BLaER1 treated with 17β-estradiol and CSF1 and Interleukin-3, amounts not matched to agents 10 nM and 100 nM (cell line): ENCODE data around the gene CFAP54.
"Not testable (repeated sequence)": the region's sequence is repeated elsewhere in the genome, so short reads cannot be mapped to it uniquely, and the experiment has no call there.

Source experiments
- H3K27ac ChIP-seq, 11 experiments: shearing (Covaris generic); formaldehyde crosslinking; 2 replicates each; pipeline ENCODE4 v1.8.1; 2022
- H3K27me3 ChIP-seq, 11 experiments: shearing (Covaris generic); formaldehyde crosslinking; 2 replicates each; pipeline ENCODE4 v1.8.1; 2022
- H3K36me3 ChIP-seq, 11 experiments: shearing (Covaris generic); formaldehyde crosslinking; 2 replicates each; pipeline ENCODE4 v1.8.1; 2022
- H3K4me1 ChIP-seq, 10 experiments: shearing (Covaris generic); formaldehyde crosslinking; 2 replicates each; pipeline ENCODE4 v1.8.1; 2022
- H3K4me2 ChIP-seq, 11 experiments: shearing (Covaris generic); formaldehyde crosslinking; 2 replicates each; pipeline ENCODE4 v1.8.1; 2022
- H3K4me3 ChIP-seq, 10 experiments: shearing (Covaris generic); formaldehyde crosslinking; 2 replicates each; pipeline ENCODE4 v1.8.1; 2022
- H3K9ac ChIP-seq, 11 experiments: shearing (Covaris generic); formaldehyde crosslinking; 2 replicates each; pipeline ENCODE4 v1.8.1; 2022
- H3K9me3 ChIP-seq, 11 experiments: shearing (Covaris generic); formaldehyde crosslinking; replicated peaks in 1 of 11; 2 replicates each; pipeline ENCODE4 v1.8.1; 2022
- H4K20me1 ChIP-seq, 11 experiments: shearing (Covaris generic); formaldehyde crosslinking; 2 replicates each; pipeline ENCODE4 v1.8.1; 2022
- Cebpa-rat ChIP-seq, 11 experiments: shearing (Covaris generic); IDR thresholded peaks; 2 replicates each; pipeline ENCODE4 v1.8.1; 2022

The CFAP54 gene

DNA sequence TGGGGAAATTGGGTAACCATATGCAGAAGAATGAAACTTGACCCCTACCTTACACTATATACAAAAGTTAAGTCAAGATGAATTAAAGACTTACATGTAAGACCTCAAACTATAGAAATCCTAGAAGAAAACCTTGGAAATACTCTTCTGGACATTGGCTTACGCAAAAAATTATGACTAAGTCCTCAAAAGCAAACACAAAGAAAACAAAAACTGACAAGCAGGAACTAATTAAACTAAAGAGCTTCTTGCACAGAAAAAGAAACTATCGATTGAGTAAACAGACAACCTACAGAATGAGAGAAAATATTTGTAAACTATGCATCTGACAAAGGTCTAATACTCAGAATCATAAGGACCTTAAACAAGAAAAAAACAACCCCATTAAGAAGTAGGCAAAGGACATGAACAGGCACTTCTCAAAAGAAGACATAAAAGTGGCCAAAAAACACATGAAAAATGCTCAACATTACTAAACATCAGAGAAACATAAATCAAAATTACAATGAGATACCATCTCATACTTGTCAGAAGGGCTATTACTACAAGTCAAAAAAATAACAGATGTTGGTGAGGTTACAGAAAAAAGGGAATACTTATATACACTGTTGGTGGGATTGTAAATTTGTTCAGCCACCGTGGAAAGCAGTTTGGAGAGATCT lies 37.0 kb upstream of the CFAP54 start:
- Histone ChIP-seq H3K4me3 (no peak overlapping the region), H3K9ac (no peak overlapping the region), H3K36me3 (no peaks in the 10 kb centered on the region), H3K4me2 (no peak overlapping the region), H3K27me3 (no peaks in the 10 kb centered on the region), H3K4me1 (peaks cover 0 to 19% (median 10%) of the 10 kb centered on the region in 10 experiments; a peak in 12 of 20 replicates), H3K27ac (no peak overlapping the region), H4K20me1 (no peaks in the 10 kb centered on the region), H3K9me3 (no peaks in the 10 kb centered on the region)
- TF ChIP-seq Cebpa-rat (IDR thresholded peaks at IDR 0.05), result no peak

DNA sequence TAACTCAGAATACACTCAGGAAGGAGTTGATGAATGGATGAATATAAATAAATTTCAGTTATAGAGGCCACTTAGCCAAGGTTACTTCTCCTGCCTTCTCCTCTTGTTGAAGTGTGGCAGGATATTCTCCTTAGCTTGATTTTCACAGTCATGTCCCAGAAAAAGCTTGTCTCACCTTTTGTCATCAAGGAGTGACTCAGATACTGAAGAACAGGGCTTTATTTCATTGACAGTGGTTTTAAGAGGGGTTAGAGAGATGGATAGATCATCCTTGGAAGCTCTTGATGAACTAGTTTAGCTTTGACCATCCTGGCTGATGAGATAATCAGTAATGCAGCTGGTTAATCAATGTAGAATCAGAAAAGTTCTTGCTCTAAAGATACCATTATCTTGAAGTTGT lies 35.0 kb upstream of the CFAP54 start:
- peaks cover 0 to 19% (median 10%) of the 10 kb centered on the region in 10 experiments; a peak in 12 of 20 replicates for H3K4me1 ChIP-seq
- no peaks in the 10 kb centered on the region for H3K9me3 ChIP-seq
- no peaks in the 10 kb centered on the region for H3K27me3 ChIP-seq
- H4K20me1 ChIP-seq, result no peaks in the 10 kb centered on the region
- H3K4me2 ChIP-seq, result no peak overlapping the region
- H3K4me3 ChIP-seq, result no peak overlapping the region
- no peaks in the 10 kb centered on the region for H3K36me3 ChIP-seq
- no peak for TF ChIP-seq Cebpa-rat (IDR thresholded peaks at IDR 0.05)
- H3K9ac ChIP-seq, result no peak overlapping the region
- H3K27ac ChIP-seq, result no peak overlapping the region

DNA sequence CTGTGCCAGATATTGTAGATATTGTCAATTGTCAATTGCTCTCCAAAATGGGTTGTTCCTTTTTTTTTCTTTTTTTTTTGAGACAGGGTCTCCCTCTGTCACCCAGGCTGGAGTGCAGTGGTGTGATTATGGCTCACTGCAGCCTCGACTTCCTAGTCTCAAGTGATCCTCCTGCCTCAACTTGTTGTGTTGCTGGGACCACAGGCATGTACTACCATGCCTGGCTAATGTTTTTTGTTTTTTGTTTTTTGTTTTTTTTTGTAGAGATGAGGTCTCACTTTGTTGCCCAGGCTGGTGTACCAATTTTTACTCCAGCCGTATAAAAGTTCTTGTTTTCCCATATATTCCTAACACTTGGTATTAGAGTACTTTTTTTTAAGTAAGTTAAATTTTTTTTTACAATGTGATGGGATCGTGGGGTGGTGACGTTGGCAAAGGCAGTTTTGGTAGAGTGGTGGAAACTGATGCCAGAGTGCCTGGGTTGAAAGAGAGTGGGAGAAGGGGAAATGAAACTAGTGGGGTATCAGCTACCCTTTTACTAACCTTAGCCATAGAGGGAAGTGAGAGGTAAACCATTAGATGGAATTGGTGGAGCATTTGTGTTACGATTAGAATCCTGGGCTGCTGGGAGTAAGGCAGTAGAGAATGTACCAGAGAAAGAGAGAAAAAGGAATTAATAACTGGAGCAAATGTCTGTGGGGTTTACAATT lies 33.0 kb upstream of the CFAP54 start:
- Histone ChIP-seq H3K4me1 (peaks cover 0 to 19% (median 10%) of the 10 kb centered on the region in 10 experiments; a peak in 12 of 20 replicates), H3K27me3 (no peaks in the 10 kb centered on the region), H4K20me1 (no peaks in the 10 kb centered on the region), H3K9ac (no peak overlapping the region), H3K4me2 (peak overlapping the region in 7 of 11 experiments; percentile 11 to 52 (median 45); a peak in 11 of 22 replicates), H3K9me3 (no peaks in the 10 kb centered on the region), H3K27ac (peak overlapping the region in 1 of 11 experiments; percentile 20; a peak in 1 of 22 replicates), H3K36me3 (no peaks in the 10 kb centered on the region), H3K4me3 (no peak overlapping the region)
- TF ChIP-seq Cebpa-rat (IDR thresholded peaks at IDR 0.05), result no peak

DNA sequence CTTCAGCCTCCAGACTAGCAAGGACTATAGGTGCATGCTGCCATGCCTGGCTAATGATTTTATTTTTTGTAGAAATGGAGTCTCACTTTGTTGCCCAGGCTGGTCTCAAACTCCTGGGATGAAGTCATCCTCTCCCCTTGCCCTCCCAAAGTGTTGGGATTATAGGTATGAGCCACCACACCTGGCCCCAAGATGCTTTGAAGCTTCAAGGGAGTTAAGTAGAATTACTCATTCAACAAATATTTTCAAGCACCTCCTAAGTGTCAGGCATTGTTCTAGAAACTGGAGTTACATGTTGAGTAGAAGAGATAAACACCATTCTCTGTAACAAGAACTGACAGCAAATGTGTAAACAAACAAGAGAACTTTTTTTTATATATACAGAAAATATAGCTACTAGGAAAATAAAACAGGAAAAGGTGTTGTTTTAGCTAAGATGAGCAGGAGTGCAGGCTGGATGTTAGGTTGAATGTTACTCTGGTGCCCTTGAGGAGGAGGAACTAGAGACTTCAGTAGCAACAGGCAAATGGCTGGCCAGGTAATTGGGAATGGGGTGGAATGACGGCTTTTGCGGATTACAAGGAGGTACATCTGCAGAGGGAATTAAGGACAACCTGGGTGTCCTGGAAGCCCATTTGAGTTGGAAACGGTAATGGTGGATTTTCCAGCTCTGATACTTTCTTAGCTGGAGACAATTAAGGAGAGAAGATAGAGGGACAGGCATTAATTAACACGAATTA lies 32.0 kb upstream of the CFAP54 start:
- Histone ChIP-seq H3K27me3 (no peaks in the 10 kb centered on the region), H3K4me1 (peaks cover 0 to 19% (median 10%) of the 10 kb centered on the region in 10 experiments; a peak in 12 of 20 replicates), H4K20me1 (no peaks in the 10 kb centered on the region), H3K9me3 (no peaks in the 10 kb centered on the region), H3K9ac (no peak overlapping the region), H3K4me2 (peak overlapping the region in 6 of 11 experiments; percentile 11 to 50 (median 40); a peak in 9 of 22 replicates), H3K36me3 (no peaks in the 10 kb centered on the region), H3K4me3 (no peak overlapping the region), H3K27ac (no peak overlapping the region)
- TF ChIP-seq Cebpa-rat (IDR thresholded peaks at IDR 0.05), result no peak

DNA sequence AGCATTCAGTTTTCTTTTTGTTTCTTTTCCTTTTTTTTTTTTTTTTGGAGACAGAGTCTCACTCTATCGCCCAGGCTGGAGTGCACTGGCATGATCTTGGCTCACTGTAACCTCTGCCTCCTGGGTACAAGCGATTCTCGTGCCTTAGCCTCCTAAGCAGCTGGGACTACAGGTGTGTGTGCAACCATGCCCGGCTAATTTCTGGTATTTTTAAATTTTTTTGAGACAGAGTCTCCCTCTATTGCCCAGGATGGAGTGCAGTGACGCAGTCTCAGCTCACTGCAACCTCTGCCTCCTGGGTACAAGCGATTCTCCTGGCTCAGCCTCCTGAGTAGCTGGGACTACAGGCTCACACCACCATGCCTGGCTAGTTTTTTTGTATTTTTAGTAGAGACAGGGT lies 30.1 kb upstream of the CFAP54 start:
- not testable (repeated sequence) for H3K4me3 ChIP-seq, H4K20me1 ChIP-seq, H3K9me3 ChIP-seq

DNA sequence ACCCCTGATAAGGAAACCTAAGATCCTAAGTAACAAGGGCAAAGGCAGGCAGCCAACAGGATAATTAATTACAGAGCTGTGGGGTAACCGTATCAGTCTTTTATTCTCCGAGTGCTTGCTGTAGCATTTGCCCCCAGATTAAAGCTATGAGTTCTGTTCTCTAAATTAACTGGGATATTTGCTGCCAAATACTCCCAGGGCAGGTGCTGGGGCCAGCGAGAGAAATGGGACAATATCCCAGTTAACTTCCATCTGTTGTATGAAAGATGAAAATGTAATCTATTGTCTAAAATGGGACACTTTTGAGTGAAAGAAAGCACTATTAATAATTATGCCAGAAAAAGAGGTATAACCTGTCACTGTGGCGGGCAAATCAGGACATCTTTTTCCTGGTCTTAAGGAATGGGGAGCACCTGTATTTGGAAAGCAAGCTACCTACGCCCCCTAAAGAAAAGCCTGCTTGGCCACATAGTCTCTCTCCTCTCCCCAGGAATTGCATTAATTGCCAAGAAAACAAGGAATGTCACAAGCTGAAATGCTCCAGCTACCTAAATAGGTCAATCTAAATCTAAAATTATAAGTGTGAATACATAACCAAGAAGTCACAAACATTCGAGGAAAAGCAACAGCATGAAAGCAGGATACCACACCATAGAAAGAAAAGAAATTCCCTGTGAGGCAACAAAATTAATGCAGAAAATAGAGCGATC lies 26.7 kb upstream of the CFAP54 start:
- no peaks in the 10 kb centered on the region for H4K20me1 ChIP-seq
- no peak overlapping the region for H3K27ac ChIP-seq
- no peaks in the 10 kb centered on the region for H3K36me3 ChIP-seq
- no peak overlapping the region for H3K4me3 ChIP-seq
- H3K4me2 ChIP-seq, result no peak overlapping the region
- TF ChIP-seq Cebpa-rat (IDR thresholded peaks at IDR 0.05), result no peak
- H3K4me1 ChIP-seq, result no peaks in the 10 kb centered on the region
- H3K27me3 ChIP-seq, result no peaks in the 10 kb centered on the region
- no peak overlapping the region for H3K9ac ChIP-seq
- H3K9me3 ChIP-seq, result no peaks in the 10 kb centered on the region

More for the DNA sequence above, 30.1 kb upstream of the CFAP54 start:
- not testable (repeated sequence) for H3K9ac ChIP-seq, H3K4me2 ChIP-seq, H3K36me3 ChIP-seq, H3K27me3 ChIP-seq, H3K27ac ChIP-seq
- peaks cover 0 to 19% (median 10%) of the 10 kb centered on the region in 10 experiments; a peak in 12 of 20 replicates for H3K4me1 ChIP-seq

DNA sequence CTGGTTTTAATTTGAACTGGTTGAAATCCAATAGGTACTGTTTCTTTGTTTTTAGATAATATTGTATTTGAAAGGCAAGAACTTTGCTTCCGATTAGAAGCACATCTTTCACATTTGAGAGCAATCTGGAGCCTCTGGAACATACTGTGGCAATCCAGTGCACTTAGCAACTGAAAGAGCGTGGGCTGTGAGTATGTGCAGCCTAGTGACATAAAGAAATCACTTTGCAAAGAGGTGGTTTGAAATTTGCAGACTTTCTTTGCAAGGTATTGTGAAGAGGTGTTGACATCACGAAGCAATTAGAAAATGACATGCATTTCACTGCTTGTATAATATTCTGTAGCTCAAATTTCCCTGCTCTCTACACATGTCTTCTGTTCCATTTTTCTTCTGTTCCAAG lies 23.5 kb upstream of the CFAP54 start:
- Histone ChIP-seq H3K27me3 (no peaks in the 10 kb centered on the region), H3K4me3 (no peak overlapping the region), H3K9me3 (peaks cover 5 to 18% (median 13%) of the 10 kb centered on the region in 11 experiments; a peak in 16 of 22 replicates), H4K20me1 (no peaks in the 10 kb centered on the region), H3K4me1 (no peaks in the 10 kb centered on the region), H3K27ac (no peak overlapping the region), H3K9ac (no peak overlapping the region), H3K36me3 (no peaks in the 10 kb centered on the region), H3K4me2 (no peak overlapping the region)
- no peak for TF ChIP-seq Cebpa-rat (IDR thresholded peaks at IDR 0.05)

DNA sequence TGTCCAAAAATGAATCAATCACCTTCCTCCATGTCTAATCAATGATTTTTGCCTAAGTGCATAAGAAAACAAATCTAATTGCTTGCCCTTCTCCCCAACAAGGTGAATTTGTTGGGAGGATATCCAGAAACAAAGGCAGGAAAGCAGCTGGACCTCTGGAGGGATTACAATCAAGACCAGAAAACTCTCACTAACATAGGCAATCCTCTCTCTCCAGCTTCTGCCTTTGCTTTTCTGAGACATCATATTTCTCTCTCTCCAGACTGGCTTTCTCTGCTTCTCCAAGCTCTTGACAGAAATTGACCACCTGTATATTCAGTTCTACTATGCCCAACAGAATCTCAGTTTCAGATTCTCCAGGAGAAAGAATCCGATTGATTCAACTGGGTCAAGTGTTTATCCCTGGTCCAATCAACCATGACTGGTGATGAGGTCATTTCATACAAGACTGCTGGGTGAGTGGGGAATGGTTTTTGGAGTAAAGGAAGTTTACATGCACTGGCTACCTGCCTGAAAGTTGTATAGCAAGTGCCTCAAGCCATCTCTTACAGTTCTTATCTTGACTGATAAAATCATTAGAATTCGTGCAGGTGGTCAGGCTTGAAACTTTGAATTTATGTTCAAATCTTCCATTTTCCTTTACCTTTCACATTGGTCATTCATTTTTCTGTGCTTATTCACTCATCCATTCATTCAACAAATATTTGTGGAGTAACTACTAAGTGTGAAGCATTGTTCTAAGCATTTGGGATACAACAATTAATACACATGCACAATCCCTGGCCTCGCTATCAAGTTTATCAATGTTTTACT lies 22.2 kb upstream of the CFAP54 start:
- H3K4me1 ChIP-seq, result no peaks in the 10 kb centered on the region
- peaks cover 5 to 18% (median 13%) of the 10 kb centered on the region in 11 experiments; a peak in 16 of 22 replicates for H3K9me3 ChIP-seq
- TF ChIP-seq Cebpa-rat (IDR thresholded peaks at IDR 0.05), result no peak
- H3K27ac ChIP-seq, result no peak overlapping the region
- H3K27me3 ChIP-seq, result no peaks in the 10 kb centered on the region
- no peaks in the 10 kb centered on the region for H4K20me1 ChIP-seq
- no peak overlapping the region for H3K9ac ChIP-seq
- no peak overlapping the region for H3K4me3 ChIP-seq
- no peaks in the 10 kb centered on the region for H3K36me3 ChIP-seq
- H3K4me2 ChIP-seq, result no peak overlapping the region
